GM19099 (cell line): ENCODE data around the gene DICER1.

Experiments used
- POLR2A ChIP-seq: IDR thresholded peaks from 3 replicates; pipeline ENCODE4 v1.6.1; 2011; ENCODE audit warnings: low read depth; ENCODE audit not compliant: insufficient read length; ENCODE audit errors: extremely low read depth

Gene DICER1

DNA sequence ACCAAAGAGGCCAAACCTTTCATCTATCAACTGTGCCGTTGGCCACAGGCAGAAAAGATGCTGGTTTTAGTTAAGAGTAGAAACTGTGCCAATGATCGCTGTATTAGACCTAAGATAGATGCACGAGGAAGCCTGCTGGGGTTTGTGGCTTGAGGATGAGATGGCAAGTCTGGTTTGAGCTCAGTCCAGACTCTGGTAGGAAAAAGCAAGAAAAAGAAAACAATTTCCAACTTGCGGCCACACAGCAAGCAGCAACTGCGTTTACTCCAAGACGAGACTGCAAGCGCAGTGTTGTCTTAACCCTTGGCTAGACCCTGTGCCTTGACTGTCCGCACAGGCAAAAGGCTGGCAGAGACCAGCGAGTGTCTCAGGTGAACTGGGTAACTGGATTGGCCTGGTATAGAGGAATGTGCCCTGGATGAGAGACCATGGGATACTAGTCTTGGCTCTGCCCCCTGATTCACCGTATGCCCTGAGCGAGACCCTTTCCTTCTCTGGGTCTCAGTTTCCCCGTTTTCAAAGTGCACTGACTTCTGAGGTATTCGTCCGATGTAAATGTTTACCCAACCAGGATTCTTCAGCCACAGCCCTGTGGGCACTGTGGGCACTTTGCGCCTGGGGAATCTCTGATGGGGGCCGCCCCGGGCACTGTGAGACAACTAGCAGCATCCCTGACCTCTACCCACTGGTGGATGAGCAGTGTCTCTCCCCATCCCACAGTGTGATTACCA lies 113.4 kb downstream of the DICER1 start:
- TF ChIP-seq POLR2A = no peak

DNA sequence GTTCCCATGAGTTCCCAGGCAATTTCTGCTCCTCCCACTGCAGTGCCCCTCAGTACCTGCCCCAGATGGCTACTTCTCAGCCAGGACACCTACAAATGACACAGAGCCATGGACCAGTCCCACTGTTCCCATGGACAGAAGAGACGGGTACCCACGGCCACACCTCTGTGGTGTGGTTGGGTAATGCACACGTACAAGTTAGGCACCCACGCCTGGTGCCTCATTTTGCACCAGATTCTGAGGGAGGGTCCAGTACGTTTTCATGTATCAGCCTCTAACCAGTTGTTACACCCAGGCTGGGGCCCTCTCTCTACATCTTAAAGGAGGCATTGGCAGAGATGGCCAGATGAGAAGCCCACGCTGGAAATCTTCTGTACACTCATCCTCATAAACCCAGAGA lies 114.0 kb downstream of the DICER1 start:
- no peak for TF ChIP-seq POLR2A

DNA sequence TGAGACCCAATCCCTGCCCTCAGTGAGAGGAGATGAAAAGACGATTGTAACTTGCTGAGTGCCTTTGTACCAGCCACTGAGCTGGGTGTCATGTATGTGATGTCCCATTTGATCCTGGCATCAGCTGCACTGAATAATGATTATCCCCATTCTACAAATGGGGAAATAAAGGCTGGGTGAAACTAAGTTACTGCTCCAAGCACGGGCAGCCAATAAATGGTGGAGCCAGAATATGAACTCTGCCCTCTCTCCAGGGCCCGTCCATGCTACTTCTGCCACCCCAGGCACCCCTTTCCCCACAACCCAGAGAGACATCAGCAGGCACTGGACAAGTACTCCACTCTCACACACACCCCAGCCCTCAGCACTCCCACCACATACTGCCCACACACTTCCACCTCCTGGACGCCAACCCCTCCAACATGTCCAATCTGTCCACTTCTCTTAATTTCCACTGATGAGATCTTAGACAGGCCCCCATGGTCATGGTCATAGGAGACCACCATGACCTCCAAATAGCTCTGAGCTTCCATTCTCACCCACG lies 115.8 kb downstream of the DICER1 start:
- TF ChIP-seq POLR2A = no peak

DNA sequence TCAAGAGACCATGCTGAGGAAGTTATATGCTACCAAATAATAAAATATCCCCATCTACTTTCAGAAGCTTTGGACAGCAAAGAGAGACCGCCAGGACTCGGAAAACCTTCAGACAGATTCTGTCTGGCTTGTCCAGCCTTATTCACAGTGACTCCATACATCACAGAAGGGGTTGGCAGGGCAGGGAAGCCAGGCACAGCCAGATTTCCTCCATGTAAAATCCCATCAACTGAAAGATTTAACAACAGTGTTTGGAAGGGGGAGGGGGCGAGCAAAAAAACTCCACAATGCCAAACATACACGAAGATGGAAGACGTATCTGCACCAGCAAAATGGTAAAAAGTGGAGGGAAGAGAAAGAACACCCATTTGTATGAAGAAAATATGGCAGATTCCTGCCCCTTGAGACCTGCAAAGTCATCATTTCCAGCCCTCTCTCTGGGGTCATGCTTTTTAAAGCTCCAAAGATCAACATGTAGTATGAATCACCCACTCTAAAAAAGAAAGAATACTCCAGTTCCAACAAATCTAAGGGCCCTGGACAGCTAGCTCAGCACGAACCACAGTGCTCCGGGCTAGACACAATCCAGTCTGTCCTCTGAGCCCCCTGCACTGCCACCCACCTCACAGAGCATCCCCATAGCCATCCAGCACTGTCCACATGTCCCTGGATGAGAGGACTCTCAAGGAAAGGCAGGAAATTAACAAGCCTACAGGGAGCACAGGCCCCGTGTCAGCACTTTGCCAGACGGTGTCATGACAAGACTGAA lies 116.4 kb downstream of the DICER1 start:
- TF ChIP-seq POLR2A = no peak

DNA sequence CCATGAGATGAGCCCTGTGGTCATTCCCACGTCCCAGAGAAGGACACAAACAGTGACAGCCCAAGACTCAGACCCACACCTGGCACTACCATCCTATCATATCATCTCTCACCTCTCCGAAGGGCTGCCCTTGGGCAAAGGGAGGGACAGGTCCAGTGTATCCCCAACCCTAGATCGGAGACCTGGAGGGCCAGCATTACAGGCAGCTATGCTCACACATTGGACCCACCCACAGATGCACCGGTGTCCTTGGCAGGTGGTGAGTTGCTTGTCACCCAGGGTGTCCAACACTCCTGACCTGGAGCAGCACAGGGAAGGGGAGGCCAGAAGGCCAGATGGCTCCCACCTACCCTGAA lies 117.4 kb downstream of the DICER1 start:
- TF ChIP-seq POLR2A = no peak

DNA sequence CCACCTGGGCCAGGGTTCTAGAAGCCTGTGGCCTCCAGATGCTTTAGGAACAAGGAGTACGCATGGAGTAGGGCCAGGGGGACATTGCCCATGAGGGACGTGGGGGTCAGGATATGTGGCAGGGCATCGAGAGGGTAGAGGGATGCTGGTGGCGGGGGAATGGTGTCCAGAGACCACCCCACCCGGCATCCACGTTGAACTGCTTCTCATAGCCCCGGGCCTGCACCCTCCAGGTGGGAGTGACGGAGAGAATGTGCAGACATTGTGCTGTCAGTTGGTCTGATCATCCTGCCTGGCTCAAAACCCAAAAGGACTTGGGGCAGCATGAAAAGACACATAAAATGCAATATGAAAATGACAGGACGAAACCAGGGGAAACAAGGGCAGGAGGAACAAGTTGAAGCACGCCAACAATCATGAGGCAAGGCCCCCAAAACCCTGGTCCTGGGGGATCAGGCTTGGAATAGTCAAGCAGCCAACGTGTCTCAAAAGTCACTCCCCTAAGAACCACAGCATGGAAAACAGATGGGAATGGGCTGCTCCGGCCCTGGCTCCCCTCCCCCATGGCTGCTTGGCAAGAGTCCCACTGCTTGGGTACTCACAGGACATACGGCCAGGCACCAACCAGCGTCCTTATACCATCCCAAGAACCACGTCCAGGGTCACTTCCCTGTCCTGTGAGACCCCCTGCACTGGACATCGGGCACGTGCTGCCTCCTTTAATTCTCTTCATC lies 117.9 kb downstream of the DICER1 start:
- no peak for TF ChIP-seq POLR2A

DNA sequence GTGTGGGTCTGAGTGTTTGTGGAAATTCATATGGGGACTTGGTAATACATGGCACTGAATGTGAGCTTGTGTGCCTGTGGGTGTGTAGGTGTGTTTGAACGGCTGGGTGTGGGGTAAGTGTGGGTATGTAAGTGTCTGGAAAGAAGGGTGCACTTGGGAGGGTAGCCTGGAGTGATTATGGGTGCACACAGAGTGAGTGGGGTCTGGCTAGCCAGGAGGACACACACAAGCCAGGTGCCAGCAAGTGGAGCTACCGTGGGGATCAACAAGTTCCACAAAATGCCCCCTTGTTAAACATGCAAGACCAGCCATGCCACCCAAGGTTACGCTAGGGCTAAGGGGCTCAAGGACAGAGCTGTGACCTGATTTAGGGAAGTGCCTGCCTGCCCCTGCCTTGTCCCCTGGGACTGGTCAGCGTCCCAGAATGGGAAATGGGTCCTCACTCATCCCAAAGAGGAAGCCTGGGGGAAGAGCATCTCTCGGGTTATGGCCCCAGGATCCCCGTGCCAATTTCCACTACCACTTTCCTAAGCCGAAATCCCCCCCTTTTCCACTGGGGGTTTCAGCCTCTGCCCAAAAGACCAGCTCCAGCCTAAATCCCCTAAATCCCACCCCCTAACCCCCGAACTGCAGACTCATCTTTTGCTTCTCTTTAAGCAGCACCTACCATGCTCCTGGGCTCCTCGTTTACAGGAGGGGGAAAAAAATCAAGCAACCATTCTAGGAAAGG lies 118.6 kb downstream of the DICER1 start:
- no peak for TF ChIP-seq POLR2A

DNA sequence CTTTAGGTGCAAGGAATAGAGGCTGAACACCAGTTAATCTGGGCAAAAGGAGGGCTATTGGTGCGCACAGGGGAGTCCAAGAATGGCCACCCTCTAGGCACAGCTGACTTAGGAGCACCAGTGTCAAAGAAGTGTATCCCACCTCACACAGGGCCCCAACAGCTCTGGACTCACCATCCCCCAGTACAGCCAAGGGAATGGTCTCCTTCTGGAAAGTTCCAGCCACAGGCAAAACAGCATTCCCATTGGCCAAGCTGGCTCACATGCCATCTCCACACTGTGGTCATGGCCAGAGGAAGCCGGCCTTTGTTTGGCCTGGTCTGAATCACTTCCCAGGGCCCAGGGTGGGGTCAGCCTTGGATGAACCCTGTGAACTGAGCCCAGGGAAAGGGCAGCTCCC lies 120.1 kb downstream of the DICER1 start:
- no peak for TF ChIP-seq POLR2A
